Mucosa of gallbladder (tissue), 1 donor: Measurements from ENCODE around the gene VASP. TPM values are rescaled to one million over a fixed set of nuclear protein-coding genes. Genes with fewer than 3 reads are reported as not detected.

Source experiments
- DNase-seq: peaks from one replicate; pipeline ENCODE4 v3.0.0-alpha.2; 2020; ENCODE audit warnings: low spot score
- total RNA-seq: library from RNA; stranded (reverse); gene quantifications from one replicate; pipeline ENCODE4 v1.2.1, GENCODE V29; 2021
- donor health status: DM: no; HTN: no; CAD: no.

Gene VASP
- total RNA-seq, 1 donor from 2014 or later = 137 TPM

DNA sequence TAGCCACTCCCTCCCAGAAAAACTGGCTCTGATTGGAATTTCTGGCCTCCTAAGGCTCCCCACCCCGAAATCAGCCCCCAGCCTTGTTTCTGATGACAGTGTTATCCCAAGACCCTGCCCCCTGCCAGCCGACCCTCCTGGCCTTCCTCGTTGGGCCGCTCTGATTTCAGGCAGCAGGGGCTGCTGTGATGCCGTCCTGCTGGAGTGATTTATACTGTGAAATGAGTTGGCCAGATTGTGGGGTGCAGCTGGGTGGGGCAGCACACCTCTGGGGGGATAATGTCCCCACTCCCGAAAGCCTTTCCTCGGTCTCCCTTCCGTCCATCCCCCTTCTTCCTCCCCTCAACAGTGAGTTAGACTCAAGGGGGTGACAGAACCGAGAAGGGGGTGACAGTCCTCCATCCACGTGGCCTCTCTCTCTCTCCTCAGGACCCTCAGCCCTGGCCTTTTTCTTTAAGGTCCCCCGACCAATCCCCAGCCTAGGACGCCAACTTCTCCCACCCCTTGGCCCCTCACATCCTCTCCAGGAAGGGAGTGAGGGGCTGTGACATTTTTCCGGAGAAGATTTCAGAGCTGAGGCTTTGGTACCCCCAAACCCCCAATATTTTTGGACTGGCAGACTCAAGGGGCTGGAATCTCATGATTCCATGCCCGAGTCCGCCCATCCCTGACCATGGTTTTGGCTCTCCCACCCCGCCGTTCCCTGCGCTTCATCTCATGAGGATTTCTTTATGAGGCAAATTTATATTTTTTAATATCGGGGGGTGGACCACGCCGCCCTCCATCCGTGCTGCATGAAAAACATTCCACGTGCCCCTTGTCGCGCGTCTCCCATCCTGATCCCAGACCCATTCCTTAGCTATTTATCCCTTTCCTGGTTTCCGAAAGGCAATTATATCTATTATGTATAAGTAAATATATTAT is 33.3 kb upstream of the VASP start:
- no peak for DNase-seq

DNA sequence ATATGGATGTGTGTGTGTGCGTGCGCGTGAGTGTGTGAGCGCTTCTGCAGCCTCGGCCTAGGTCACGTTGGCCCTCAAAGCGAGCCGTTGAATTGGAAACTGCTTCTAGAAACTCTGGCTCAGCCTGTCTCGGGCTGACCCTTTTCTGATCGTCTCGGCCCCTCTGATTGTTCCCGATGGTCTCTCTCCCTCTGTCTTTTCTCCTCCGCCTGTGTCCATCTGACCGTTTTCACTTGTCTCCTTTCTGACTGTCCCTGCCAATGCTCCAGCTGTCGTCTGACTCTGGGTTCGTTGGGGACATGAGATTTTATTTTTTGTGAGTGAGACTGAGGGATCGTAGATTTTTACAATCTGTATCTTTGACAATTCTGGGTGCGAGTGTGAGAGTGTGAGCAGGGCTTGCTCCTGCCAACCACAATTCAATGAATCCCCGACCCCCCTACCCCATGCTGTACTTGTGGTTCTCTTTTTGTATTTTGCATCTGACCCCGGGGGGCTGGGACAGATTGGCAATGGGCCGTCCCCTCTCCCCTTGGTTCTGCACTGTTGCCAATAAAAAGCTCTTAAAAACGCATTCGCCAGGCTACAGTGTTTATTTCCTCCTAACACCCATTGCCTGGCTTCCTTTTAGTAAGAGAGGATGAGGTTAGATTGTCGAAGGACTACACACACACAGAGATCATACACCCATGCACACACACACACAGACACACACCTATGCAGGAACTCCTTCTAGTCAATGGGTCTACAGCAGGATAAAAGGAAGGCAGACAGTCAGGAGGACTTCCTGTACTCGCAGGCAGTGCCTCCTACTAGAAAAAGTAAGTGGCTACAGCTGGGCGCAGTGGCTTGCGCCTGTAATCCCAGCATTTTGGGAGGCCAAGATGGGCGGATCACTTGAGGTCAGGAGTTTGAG is 32.4 kb upstream of the VASP start:
- no peak for DNase-seq

DNA sequence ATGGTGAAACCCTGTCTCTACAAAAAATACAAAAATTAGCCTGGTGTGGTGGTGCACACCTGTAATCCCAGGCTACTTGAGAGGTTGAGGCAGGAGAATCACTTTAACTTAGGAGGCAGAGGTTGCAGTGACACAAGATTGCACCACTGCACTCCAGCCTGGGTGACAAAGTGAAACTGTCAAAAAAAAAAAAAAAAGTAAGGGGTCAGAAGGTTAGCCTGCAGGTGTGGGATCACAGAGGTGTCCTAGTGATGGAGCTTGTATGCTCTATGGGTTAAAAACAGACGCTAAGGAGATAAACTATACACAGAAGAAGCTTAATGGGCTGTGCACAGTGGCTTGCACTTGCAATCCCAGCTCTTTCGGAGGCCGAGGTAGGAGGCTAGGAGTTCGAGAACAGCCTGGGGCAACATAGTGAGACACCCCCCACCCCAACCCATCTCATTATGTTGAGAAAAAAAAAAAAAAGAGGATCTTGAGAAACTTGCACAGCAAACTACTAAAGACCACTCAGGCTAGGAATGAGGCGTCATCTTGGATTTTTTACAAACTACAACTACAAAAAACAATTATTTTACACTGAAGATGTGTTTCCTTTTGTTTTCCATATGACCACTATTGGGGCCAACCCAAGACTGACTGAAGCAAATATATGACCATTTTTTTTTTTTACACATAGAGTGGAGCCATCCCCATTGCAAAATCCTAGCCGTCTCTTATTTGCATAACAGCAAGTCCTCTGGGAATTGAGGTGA is 31.6 kb upstream of the VASP start:
- DNase-seq = no peak

GRCh38 chr19:45476304-45476703 is 31.0 kb upstream of the VASP start:
- no peak for DNase-seq

DNA sequence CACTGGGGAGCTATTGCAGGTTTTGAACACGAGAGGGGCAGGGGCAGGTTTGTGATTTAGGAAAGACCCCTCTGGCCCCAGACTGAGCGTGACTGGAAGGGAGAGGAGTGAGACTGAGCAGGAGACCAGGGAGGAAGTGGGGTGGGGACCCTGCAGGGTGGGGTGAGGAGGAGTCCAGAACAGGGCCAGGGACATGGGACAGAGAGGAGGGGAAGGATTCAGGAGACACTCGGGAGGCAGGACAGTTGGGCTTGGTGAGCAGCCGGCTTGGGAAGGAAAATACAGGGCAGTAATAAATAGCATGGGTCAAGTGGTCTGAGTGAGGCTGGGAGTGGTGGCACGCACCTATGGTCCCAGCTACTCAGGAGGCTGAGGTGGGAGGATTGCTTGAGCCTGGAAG is 30.1 kb upstream of the VASP start:
- no peak for DNase-seq

DNA sequence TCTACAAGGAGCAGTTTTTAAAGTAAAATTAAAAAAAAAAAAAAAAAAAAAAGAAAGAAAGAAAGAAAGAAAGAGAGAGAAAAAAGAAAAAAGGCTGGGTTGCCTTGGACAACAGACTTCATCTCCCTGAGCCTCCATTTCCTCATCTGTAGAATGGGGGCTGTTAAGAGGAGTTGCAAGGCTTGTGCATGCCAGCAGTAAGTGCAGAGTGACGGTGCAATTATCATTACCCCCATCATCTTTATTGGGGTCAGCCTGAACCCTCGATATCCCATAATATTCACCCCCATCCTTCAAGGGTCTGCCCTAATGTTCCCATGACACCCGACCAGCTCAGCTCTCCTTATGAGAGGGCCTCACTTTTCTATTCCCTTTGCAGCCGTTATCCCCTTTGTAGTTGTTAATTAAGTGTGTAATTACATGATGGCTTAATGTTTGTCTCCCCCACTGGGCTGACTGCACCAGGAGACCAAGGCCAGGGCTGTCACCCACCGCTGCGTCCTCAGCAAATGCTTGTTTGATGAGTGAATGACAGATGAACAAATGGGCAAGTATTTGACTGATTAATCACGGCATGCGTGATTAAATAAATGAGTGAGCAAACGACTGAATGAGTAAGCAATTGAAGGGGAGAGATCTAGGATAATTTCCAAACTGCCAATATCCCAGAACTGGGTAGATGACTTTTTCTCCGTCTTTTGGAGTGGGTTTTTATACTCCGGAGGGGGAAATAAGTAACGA is 29.4 kb upstream of the VASP start:
- DNase-seq = no peak

GRCh38 chr19:45478454-45479238 is 28.6 kb upstream of the VASP start:
- DNase-seq = peak; percentile 89

DNA sequence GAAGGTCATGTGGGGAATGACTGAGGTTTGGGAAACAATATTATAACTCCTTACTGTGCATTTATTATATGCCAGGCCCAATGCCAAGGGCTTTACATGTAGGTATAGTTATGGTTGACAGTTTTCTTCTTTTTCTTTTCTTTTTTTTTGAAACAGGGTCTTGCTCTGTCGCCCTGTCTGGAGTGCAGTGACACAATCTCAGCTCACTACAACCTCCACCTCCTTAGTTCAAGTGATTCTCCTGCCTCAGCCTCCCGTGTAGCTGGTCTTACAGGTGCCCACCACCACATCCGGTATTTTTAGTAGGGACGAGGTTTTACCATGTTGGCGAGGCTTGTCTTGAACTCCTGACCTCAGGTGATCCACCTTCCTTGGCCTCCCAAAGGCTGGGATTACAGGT is 24.2 kb upstream of the VASP start:
- no peak for DNase-seq

DNA sequence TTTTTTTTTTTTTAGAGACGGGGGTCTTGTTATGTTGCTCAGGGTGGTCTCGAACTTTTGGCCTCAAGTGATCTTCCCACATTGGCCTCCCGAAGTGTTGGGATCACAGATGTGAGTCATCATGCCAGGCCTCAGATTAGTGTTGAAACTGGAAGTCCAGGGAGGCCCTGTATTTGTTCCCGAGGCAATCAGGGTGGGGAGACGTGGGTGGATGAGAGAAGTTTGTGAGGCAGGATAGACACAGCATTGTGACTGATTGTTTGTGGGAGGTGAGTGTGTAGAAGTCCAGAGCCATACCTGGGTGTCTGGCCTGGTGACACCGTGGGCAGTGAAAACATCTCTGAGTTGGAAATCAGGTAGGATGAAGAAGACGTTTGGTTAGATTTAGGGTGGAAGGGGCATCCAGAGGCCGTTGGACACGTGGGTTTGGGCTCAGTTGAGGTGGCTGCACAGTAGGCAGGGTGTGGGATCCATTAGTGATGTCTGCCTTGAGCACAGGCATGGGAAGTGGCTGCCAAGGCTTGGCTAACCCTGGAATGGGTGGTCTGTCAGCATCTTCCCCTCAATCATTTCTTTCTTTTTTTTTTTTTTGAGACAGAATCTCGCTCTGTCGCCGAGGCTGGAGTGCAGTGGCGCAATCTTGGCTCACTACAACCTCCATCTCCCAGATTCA is 22.9 kb upstream of the VASP start:
- DNase-seq = no peak

DNA sequence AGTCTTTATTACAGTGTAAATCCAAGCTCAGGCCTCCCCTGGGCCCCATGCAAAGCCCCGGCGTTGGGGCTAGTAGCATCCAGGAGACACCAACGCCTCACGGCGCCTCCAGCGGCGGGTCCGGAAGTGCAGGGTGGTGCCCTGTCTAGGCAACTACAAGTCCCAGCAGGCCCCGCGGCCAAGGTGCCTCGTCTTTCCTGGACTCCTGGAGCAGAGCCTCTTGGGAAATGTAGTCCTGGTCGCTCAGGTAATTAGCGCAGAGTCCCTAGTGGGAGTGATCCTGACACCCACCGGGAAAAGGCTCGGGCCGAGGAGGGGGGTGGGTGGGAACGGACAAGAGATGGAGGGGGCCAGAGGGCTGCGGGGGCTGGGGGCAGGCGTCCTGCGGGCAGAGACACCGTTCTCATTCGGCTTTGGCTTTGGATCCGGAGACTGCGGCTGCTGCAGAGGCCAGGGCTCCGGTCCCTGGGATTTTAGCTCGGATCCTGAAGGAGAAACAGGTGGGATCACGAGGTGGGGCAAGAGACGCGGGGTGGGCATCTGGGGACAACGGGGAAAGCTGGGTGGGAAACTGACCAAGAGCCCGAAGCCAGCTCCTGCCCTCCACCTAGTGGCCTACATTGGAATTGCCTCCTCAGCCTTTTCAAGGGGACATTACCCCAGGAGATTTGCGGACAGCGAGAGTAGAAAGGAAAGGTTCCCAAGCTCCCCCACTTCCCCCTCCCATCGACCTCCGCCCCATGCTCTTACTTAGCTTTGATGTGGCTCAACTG is 21.8 kb upstream of the VASP start:
- peak; percentile 98 for DNase-seq

DNA sequence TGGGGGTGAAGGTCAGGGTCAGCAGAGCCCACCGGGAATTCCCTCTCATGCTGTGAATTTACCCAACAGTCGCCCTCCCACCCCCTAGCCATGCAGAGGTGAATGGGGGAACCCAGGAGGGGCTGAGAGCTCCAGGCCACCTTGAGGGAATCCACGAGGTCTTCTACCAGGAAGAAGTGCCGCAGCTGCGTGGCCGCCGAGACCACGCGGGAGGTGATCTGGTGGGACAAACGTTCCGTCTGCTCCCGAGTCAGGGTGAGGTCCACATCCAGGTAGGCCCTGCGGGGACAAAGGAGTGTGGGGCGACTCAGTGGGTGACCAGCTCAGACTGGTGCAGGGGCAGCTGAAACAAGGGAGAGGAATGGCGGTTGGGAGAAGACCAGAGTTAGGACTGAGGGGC is 18.6 kb upstream of the VASP start:
- no peak for DNase-seq

DNA sequence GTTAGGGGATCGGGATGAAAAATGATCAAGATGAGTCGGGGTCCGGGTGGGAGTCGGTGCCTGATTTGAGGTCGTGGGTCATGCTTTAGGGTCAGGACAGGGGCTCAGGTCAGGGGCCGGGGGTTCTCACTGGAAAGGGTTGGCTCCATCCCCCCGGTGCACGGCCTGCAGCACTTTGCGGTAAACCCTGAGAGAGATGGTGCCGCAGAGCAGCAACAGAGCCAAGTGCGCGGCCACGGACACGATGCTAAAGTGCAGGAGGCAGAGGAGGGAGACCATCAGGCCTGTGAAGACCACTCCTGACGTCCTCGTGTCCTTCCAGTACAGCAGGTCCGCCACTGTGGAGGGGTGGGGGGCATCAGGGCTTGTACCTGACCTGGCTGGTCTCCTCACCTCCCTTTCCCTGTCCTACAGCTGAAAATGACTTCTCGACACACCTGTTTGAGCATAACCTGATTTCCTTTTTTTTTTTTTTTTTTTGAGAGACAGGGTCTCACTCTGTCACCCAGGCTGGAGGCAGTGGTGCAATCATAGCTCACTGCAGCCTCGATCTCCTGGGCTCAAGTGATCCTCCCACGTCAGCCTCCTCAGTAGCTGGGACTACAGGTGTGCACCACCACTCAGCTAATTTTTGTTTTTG is 17.9 kb upstream of the VASP start:
- DNase-seq = no peak

GRCh38 chr19:45492137-45492626 is 15.1 kb upstream of the VASP start:
- DNase-seq = no peak

- DNase-seq = no peak
Observed at GRCh38 chr19:45492627-45493470, 14.4 kb upstream of the VASP start.

DNA sequence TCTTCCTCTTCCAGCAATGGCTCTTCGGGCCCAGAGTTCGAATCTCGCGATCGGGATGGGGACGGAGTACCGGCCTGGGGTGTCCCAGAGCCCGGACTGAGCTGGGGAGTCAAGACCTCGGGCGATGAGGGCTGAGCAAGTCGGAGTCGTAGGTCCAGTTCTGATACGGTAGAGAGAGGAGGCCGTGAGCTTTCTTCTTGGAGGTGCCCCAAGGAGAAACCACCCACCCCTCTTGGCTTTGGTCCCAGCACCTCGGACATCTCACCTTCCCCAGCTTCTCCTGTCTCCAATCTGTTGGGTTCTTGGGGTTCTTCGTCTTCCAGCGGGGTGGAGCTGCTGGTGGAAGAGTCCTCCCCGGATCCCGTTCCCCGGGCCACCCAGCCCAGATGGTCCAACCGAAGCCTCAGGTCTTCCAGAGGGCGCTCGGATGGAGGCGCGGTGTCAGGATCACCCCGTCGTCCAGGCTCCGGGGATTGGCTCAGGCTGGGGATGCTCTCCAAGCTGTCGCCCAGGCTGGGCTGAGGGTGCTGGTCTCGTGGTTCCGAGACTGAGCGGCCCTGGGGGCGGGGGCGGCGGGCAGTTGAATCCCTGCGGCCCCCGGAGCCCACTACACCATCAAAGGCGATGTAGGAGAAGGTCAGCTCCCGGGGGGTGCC is 12.9 kb upstream of the VASP start:
- DNase-seq = no peak

- no peak for DNase-seq
Observed at GRCh38 chr19:45495178-45495577, 12.1 kb upstream of the VASP start.
